ENCODE data around the gene SEPTIN1. TPM values are rescaled to one million over a fixed set of nuclear protein-coding genes. Genes with fewer than 3 reads are reported as not detected.

Gene SEPTIN1
- total RNA-seq, 3 donors from 2014 or later (not counting 1 experiment from before 2014, with no cell fraction given) = 196 to 210 (median 205) TPM

DNA sequence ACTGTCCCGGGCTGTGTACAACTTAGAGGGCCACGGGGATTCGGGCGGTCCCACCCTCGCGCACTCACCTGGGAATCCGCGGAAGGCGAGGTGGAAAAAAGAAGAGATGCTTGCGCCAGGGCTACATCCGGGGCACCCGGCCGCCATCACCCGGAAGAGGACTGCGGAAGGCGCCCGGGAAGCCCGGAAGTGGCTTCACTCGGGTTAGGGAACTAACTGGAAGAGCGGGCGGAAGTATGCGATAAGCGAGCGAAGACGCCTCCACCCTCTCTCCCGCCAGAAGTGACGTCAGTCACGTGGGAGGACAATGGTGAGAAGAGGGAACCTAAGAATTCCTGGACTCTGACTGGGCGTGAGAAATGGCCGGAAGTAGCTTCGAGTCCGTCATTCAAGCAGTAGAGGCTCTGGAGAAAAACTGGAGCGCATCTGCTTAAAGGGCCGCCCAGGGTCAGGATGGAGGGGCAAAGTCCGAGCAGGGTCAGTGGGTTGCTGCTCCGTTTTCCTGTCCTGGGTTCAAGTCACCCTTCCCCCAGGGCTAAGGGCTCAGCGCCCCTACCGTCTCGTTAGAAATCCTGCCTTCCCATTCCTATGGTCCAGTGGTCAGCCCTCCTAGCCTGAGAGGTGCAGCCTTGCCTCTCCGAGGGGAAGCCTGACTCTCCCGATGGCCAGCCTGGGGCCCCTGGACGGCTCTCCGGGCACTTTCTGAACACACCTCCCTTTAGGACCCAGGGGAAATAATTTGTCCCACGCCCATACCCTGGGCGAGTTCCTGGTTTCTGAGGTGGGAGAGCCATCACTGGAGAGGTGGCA lies 27.0 kb downstream of the SEPTIN1 start, which contains the start of gene CD2BP2:
Gene CD2BP2, minus strand, starts transcription at position 165 of the 810 bp plus-strand sequence. CDS start 627 bp downstream, outside the sequence.
- Histone ChIP-seq H3K36me3 (ENCODE audit: control insufficient read depth, insufficient read depth, low read length) (peaks cover 47% of the 10 kb centered on the region), H3K4me3 (ENCODE audit: low read length) (peak within 1 kb of the TSS; percentile 51), H3K27me3 (ENCODE audit: control insufficient read depth, insufficient read depth, low read length) (no peaks in the 10 kb centered on the region), H3K4me1 (ENCODE audit: control insufficient read depth, insufficient read depth, low read length) (peaks cover 52% of the 10 kb centered on the region), H3K9me3 (ENCODE audit: control insufficient read depth, insufficient read depth, low read length) (no peaks in the 10 kb centered on the region), H3K27ac (ENCODE audit: low read length) (peak within 1 kb of the TSS; percentile 91)
- peak; percentile 80 to 96 for DNase-seq
- TF ChIP-seq, protein P1, sequence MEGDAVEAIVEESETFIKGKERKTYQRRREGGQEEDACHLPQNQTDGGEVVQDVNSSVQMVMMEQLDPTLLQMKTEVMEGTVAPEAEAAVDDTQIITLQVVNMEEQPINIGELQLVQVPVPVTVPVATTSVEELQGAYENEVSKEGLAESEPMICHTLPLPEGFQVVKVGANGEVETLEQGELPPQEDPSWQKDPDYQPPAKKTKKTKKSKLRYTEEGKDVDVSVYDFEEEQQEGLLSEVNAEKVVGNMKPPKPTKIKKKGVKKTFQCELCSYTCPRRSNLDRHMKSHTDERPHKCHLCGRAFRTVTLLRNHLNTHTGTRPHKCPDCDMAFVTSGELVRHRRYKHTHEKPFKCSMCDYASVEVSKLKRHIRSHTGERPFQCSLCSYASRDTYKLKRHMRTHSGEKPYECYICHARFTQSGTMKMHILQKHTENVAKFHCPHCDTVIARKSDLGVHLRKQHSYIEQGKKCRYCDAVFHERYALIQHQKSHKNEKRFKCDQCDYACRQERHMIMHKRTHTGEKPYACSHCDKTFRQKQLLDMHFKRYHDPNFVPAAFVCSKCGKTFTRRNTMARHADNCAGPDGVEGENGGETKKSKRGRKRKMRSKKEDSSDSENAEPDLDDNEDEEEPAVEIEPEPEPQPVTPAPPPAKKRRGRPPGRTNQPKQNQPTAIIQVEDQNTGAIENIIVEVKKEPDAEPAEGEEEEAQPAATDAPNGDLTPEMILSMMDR (IDR thresholded peaks at IDR 0.05) = no peak
- Mint-ChIP-seq H3K9me3 (no peaks in the 10 kb centered on the region), H3K27me3 (ENCODE audit: low read depth in 2 of 2) (no peaks in the 10 kb centered on the region), H3K36me3 (no peaks in the 10 kb centered on the region), H3K4me1 (peaks cover 63 to 67% of the 10 kb centered on the region in 2 donors), H3K27ac (peak within 1 kb of the TSS; percentile 96 to 98), H3K4me3 (peak within 1 kb of the TSS; percentile 95)
- intact Hi-C loops (cut with micrococcal nuclease) = loop anchor here (1.0 kb wide), 1 partner anchor 15 kb away; the partner anchor contains the start of gene TBC1D10B
- WGBS (ENCODE audit: insufficient coverage) = under 1% methylated on average over 42 of the region's 45 CpGs
- peak; percentile 57 to 86 (median 78) for ATAC-seq

DNA sequence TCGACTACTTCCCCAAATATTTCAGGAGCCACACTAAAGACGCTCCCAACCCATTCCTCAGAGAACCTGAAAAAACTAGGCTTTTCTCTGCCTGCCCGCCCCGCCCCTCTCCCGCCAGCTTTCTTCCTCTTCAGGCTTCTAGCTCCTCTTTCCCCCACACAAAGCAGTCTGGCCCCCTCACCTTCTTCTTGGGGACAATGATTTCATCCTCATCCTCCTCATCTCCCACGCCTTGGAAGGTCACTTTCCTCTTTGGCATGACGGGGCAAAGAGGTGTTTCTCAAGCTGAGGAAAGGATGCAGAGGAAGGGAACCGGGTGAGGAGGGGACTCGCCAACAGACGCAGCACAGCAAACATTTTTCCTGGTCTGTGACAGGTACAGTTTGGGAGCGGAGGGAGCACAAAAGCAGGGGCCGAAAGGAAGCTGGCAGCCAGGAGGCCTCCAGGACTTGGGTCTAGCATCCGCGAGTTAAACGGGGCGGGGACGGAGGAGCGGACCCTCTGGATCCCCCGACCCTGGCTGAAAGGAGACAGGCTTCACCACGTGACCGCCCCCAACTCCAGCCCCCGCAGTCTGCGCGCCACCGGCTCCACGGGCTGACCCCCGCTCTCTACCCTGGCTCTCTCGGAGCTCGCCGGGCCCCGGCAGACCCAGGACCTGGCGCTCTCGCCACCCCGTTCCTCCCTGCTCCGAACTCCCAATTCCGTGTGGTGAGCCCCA lies 27.8 kb downstream of the SEPTIN1 start:
- peaks cover 60% of the 10 kb centered on the region for H3K4me1 ChIP-seq (ENCODE audit: control insufficient read depth, insufficient read depth, low read length)
- peak overlapping the region; percentile 51 for H3K4me3 ChIP-seq (ENCODE audit: low read length)
- TF ChIP-seq, protein P1 (IDR thresholded peaks at IDR 0.05) = no peak
- 1% methylated on average over 35 of the region's 36 CpGs for WGBS (ENCODE audit: insufficient coverage)
- ATAC-seq (peak; percentile 5 to 18 (median 8)), DNase-seq (no peak)
- H3K36me3 ChIP-seq (ENCODE audit: control insufficient read depth, insufficient read depth, low read length) = peaks cover 41% of the 10 kb centered on the region
- intact Hi-C loops (cut with micrococcal nuclease) = loop anchor here (1.0 kb wide), 1 partner anchor 16 kb away; the partner anchor contains the start of gene TBC1D10B
- Mint-ChIP-seq H3K27ac (peak overlapping the region; percentile 96 to 98), H3K36me3 (no peaks in the 10 kb centered on the region), H3K4me3 (peak overlapping the region; percentile 95), H3K4me1 (peaks cover 67 to 73% of the 10 kb centered on the region in 2 donors), H3K27me3 (ENCODE audit: low read depth in 2 of 2) (no peaks in the 10 kb centered on the region), H3K9me3 (no peaks in the 10 kb centered on the region)
- H3K9me3 ChIP-seq (ENCODE audit: control insufficient read depth, insufficient read depth, low read length) = no peaks in the 10 kb centered on the region
- H3K27me3 ChIP-seq (ENCODE audit: control insufficient read depth, insufficient read depth, low read length) = no peaks in the 10 kb centered on the region
- peak overlapping the region; percentile 91 for H3K27ac ChIP-seq (ENCODE audit: low read length)

DNA sequence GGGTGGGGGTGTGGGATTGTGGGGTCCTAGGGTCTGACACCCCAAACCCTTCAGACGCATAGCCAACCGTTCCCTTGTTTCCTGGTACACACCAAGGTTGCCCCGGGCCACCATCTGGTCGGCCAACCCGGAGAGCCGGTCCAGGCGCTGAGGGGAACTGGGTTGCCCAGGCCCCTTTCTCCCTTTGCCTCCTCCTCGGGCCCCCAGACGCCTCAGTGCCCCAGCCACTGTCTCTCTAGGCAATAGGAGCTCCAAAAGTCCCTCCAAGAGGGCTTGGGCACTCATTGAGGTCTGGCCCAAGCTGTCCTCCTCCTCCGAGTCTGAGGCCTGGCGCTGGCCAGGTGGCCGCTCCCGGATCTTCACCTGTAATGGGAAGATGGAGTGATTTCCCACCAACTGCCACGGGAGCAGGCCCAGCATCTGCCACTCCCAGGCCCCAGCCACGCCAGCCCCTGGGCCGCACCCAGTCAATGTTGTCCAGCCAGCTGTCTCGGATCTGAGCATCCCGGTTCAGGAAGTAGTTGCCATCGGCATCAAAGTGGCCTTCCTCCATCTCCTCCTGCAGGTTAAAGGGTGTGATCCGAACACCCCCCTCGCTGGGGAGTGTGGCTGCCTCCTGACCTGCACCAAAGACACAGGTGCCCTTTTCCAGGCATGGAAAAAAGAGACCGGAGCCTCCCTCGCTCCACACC lies 28.8 kb downstream of the SEPTIN1 start:
- no peaks in the 10 kb centered on the region for H3K27me3 ChIP-seq (ENCODE audit: control insufficient read depth, insufficient read depth, low read length)
- Mint-ChIP-seq H3K9me3 (no peaks in the 10 kb centered on the region), H3K4me3 (peak overlapping the region; percentile 95), H3K36me3 (no peaks in the 10 kb centered on the region), H3K27ac (peak overlapping the region; percentile 96 to 98), H3K27me3 (ENCODE audit: low read depth in 2 of 2) (no peaks in the 10 kb centered on the region), H3K4me1 (peaks cover 76 to 82% of the 10 kb centered on the region in 2 donors)
- H3K4me1 ChIP-seq (ENCODE audit: control insufficient read depth, insufficient read depth, low read length) = peaks cover 70% of the 10 kb centered on the region
- TF ChIP-seq, protein P1 (IDR thresholded peaks at IDR 0.05) = no peak
- no peak for ATAC-seq
- H3K9me3 ChIP-seq (ENCODE audit: control insufficient read depth, insufficient read depth, low read length) = no peaks in the 10 kb centered on the region
- H3K36me3 ChIP-seq (ENCODE audit: control insufficient read depth, insufficient read depth, low read length) = peaks cover 31% of the 10 kb centered on the region
- intact Hi-C loops (cut with micrococcal nuclease) = no loop called here
- H3K27ac ChIP-seq (ENCODE audit: low read length) = no peak overlapping the region
- H3K4me3 ChIP-seq (ENCODE audit: low read length) = no peak overlapping the region
- peak in 1 of 2 donors; percentile 3 for DNase-seq
- WGBS (ENCODE audit: insufficient coverage) = 96% methylated on average over 23 of the region's 23 CpGs
